Glomerular visceral epithelial cell (primary cell): ENCODE data around the gene MYMX.

Experiments
- DNase-seq: peaks from one replicate; pipeline ENCODE4 v3.0.0-alpha.2; 2016; ENCODE audit errors: extremely low spot score

Gene MYMX

GRCh38 chr6:44232676-44233566, 16.2 kb downstream of the MYMX start:
- DNase-seq: no peak

GRCh38 chr6:44233567-44234100, 16.9 kb downstream of the MYMX start:
- DNase-seq: no peak

- peak; percentile 85 for DNase-seq
Observed at GRCh38 chr6:44234101-44235025, 17.6 kb downstream of the MYMX start.

GRCh38 chr6:44235269-44235668, 18.5 kb downstream of the MYMX start:
- no peak for DNase-seq

- no peak for DNase-seq
Observed at GRCh38 chr6:44235891-44236516, 19.3 kb downstream of the MYMX start.

- DNase-seq: peak; percentile 100
Observed at GRCh38 chr6:44237021-44237812, 20.5 kb downstream of the MYMX start.

GRCh38 chr6:44237813-44238433, 21.2 kb downstream of the MYMX start:
- DNase-seq: peak; percentile 78

GRCh38 chr6:44238687-44239350, 22.1 kb downstream of the MYMX start:
- DNase-seq: no peak

- no peak for DNase-seq
Observed at GRCh38 chr6:44243345-44243744, 26.6 kb downstream of the MYMX start.

- no peak for DNase-seq
Observed at GRCh38 chr6:44245391-44245911, 28.7 kb downstream of the MYMX start.

GRCh38 chr6:44245912-44246662, 29.4 kb downstream of the MYMX start:
- DNase-seq: peak; percentile 83

- DNase-seq: peak; percentile 99
Observed at GRCh38 chr6:44246663-44247337, 30.1 kb downstream of the MYMX start, which contains the start of gene HSP90AB1. Gene HSP90AB1 (plus strand): TSS chr6:44247101. CDS start chr6:44248630, 1,529 bp downstream.

GRCh38 chr6:44247338-44248302, 30.9 kb downstream of the MYMX start:
- peak; percentile 61 for DNase-seq

GRCh38 chr6:44248579-44248978, 31.9 kb downstream of the MYMX start:
- no peak for DNase-seq

GRCh38 chr6:44249082-44249748, 32.5 kb downstream of the MYMX start:
- no peak for DNase-seq

GRCh38 chr6:44250067-44250717, 33.5 kb downstream of the MYMX start:
- no peak for DNase-seq
